SK-N-MC (cell line): Measurements from ENCODE around the gene RXRB.

Experiments
- EZH2 ChIP-seq: fragments of 200-600 bp; sonication (generic); IDR thresholded peaks from one replicate; pipeline ENCODE4 v1.6.1; 2017; ENCODE audit warnings: antibody characterized with exemption
- FOXP2 ChIP-seq: optimal IDR thresholded peaks from 2 replicates; pipeline ENCODE3; 2011; ENCODE audit warnings: mild to moderate bottlenecking, moderate library complexity; ENCODE audit not compliant: insufficient read depth; ENCODE audit errors: extremely low read length, control extremely low read depth
- POLR2AphosphoS5 ChIP-seq: IDR thresholded peaks from 2 replicates; pipeline ENCODE4 v1.6.1; 2012; ENCODE audit warnings: mild to moderate bottlenecking, low read depth, low read length, borderline replicate concordance

DNA sequence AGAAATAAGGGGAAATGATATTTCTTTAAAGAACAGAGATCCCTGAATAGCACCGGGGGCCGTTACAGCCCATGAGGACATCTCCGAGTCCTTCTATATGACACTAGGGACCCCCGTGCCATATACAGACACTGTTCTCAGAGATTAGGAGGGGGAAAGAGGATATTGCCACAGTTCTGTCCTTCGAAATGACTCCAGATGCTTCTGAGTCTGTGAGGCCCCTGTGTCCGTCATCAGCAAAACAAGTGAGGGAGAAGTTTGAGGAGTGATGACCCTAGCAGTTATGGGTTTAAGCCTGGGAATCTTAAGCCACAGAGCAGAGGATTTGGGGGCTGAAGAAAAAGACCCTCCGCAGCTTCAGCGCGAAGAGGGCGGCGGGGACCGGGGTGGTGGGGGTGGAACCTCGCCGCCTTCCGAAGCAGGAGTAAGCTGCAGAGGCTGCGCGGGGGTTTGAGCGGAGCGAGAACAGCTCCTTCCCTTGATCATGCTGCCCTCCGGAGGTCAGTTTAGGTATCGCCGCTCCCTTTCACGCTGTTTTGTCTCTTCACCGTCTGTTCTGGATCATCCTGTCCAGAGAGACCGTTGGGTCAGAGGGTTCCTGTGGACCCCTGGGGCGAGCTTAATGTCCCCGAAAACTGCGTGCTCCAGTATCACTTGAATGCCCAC is 47.6 kb upstream of the RXRB start:
- TF ChIP-seq EZH2: no peak
- TF ChIP-seq POLR2AphosphoS5: no peak
- no peak for TF ChIP-seq FOXP2
